H1 (cell line): ENCODE results near the gene ZXDC. TPM values are rescaled to one million over a fixed set of nuclear protein-coding genes. Genes with fewer than 3 reads are reported as not detected.

Source experiments
- RFX5 ChIP-seq: IDR thresholded peaks from 2 replicates; pipeline ENCODE4 v1.6.1; 2011; ENCODE audit warnings: low read depth, low read length, improper control_type of control experiment, borderline replicate concordance
- polyA plus RNA-seq, 7 experiments: library from polyadenylated mRNA; depleted of rRNA in 3 of 7; stranded (reverse) in 5 of 7; unstranded in 2 of 7; fragments of >200 nt in 5 of 7; fragments of 200-250 nt in 2 of 7; gene quantifications; 1 replicate in 5 of 7; 2 replicates in 1 of 7; 4 replicates in 1 of 7; pipeline versions ENCODE4 v1.2.1 to v1.2.3, GENCODE V29; 2011 to 2013; ENCODE audit warnings: missing spikeins in 2 of 7, mixed read lengths in 2 of 7
- total RNA-seq: library from RNA; stranded (reverse); fragmentation: NEBNext Ultra II Directional; extraction: Animal tissue kit (Norgen Biotek cat#: 25700); gene quantifications from 2 replicates; pipeline ENCODE4 v1.2.1, GENCODE V29; 2021

The ZXDC gene
- total and polyA plus RNA-seq, 2 of the 8 experiments (the other 6 are each of a cell fraction or from before 2014, with no cell fraction given) = 12.7 to 24.3 TPM

- no peak for TF ChIP-seq RFX5
Observed at GRCh38 chr3:126401611-126402160, 74.0 kb downstream of the ZXDC start (continued).
